ENCODE data around the gene TRAK2. TPM values are rescaled to one million over a fixed set of nuclear protein-coding genes. Genes with fewer than 3 reads are reported as not detected.

TRAK2 gene
- total and polyA plus RNA-seq, 9 of the 15 experiments (the other 6 are each of a cell fraction or from before 2014, with no cell fraction given), result 3.4 to 10.4 (median 7.3) TPM

DNA sequence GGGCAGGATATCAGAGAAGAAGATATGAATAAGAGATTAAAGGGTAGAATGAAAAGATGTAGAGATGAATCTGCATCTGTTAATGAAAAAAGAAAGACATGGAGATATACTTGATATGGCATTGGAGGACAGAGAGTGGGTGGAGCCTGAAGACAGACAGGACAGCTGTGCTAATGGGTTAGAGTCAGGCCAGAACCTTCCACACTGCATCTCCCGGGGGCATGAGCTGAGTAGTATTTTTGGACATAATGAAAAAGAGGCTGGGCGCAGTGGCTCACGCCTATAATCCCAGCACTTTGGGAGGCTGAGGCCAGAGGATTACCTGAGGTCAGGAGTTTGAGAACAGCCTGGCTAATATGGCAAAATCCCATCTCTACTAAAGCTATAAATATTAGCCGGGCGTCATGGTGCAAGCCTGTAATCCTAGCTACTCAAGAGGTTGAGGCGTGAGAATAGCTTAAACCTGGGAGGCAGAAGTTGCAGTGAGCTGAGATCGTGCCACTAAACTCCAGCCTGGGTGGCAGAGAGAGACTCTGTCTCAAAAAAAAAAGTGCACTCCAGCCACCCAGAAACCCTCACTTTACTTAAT, 105.5 kb downstream of the TRAK2 start (continued):
- TF ChIP-seq, protein P1, sequence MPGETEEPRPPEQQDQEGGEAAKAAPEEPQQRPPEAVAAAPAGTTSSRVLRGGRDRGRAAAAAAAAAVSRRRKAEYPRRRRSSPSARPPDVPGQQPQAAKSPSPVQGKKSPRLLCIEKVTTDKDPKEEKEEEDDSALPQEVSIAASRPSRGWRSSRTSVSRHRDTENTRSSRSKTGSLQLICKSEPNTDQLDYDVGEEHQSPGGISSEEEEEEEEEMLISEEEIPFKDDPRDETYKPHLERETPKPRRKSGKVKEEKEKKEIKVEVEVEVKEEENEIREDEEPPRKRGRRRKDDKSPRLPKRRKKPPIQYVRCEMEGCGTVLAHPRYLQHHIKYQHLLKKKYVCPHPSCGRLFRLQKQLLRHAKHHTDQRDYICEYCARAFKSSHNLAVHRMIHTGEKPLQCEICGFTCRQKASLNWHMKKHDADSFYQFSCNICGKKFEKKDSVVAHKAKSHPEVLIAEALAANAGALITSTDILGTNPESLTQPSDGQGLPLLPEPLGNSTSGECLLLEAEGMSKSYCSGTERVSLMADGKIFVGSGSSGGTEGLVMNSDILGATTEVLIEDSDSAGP (CRISPR knock-in tag; IDR thresholded peaks at IDR 0.05), result no peak
- no peak for TF ChIP-seq ZNF140 (CRISPR knock-in tag; IDR thresholded peaks at IDR 0.05)
- TF ChIP-seq TBP (optimal IDR thresholded peaks at IDR 0.05; ENCODE audit: low read depth, low read length), result no peak
- TF ChIP-seq CHD2 (IDR thresholded peaks at IDR 0.05; ENCODE audit: low read depth, low read length), result no peak

DNA sequence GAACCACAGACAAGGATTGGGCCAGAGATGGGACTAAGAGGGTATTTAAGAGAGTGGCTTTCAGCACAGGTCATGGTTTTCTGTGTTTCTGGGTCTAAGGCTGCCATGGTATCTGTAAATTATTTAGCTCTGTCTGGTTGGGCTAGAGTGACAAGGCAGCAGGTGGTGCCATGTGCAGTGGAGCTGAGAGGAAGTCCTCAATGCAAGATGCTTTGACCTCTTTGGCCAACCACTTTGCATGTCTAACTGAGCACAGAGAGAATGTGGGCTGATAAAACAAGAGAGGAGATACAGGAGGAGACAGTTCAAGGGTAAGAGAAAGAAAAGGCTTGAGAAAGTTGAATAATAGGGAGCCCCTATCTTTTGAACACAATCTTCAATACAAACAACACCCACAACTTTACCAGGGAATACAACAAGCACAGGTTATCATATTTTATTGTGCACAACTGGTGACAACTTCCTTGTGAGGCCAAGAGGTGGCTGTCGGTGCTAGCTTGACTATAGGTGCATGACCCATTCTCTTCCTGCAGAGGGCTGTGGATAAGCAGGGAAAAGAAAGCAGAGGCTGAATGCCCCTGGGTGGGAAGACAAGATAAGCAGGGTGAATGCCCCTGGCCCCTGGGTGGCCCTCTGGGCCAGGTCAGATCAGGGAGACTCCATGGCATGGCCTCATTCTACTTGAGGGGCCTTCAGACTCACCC, 106.4 kb downstream of the TRAK2 start:
- no TSS peak for BruUV-seq (replicated peaks)
- Histone ChIP-seq H3K4me1 (replicated peaks in 1 of 2; ENCODE audit: control insufficient read depth in 2 of 2, insufficient read depth in 2 of 2, low read length in 2 of 2) (no peaks in the 10 kb centered on the region; a peak in 1 of 5 replicates), H3K4me2 (ENCODE audit: insufficient read depth, low read length) (no peak overlapping the region), H2AFZ (ENCODE audit: low read depth, low read length) (no peak overlapping the region), H3K36me3 (ENCODE audit: control insufficient read depth, insufficient read depth, low read length) (no peaks in the 10 kb centered on the region), H3K27ac (ENCODE audit: extremely low read depth, low read depth, low read length) (no peak overlapping the region), H4K20me1 (replicated peaks; ENCODE audit: control insufficient read depth, insufficient read depth, low read length) (no peaks in the 10 kb centered on the region), H3K9me1 (ENCODE audit: control insufficient read depth, insufficient read depth, low read length) (no peaks in the 10 kb centered on the region), H3K4me3 (no peak overlapping the region), H3K9ac (ENCODE audit: insufficient read depth in 1 of 2, low read depth in 2 of 2, low read length in 2 of 2) (no peak overlapping the region), H3K27me3 (ENCODE audit: control insufficient read depth in 2 of 2, insufficient read depth in 2 of 2, low read length in 2 of 2) (no peaks in the 10 kb centered on the region), H3K9me3 (replicated peaks; ENCODE audit: control insufficient read depth, insufficient read depth, low read depth, low read length) (no peaks in the 10 kb centered on the region), H3K79me2 (ENCODE audit: control insufficient read depth, insufficient read depth, low read length) (no peaks in the 10 kb centered on the region)
- DNase-seq (ENCODE audit: extremely low read depth in 1 of 4, low spot score in 3 of 4) (peak; percentile 17 to 58 (median 35)), ATAC-seq (peak; percentile 96), FAIRE-seq (peak; percentile 40)
- ChIA-PET POLR2A (interaction anchor here (1.2 kb wide), 1 partner anchor 12 kb away, joined by 5 read pairs; the partner anchor contains the start of gene FLACC1), CTCF (ENCODE audit: low intra/inter-chr PET ratio) (interaction anchor here (0.7 kb wide), 1 partner anchor 335 kb away, joined by 3 read pairs; no protein-coding TSS in a partner anchor)
- intact Hi-C loops (cut with micrococcal nuclease), result loop anchor here (5.0 kb wide), 1 partner anchor 108 kb away; no protein-coding TSS in a partner anchor
- in situ Hi-C loops (cut with MboI), result no loop called here
- 0% methylated on average over 1 of the region's 1 CpG for WGBS (ENCODE audit: insufficient coverage, low coverage, missing lambda C conversion rate)
- TF ChIP-seq, protein P2, sequence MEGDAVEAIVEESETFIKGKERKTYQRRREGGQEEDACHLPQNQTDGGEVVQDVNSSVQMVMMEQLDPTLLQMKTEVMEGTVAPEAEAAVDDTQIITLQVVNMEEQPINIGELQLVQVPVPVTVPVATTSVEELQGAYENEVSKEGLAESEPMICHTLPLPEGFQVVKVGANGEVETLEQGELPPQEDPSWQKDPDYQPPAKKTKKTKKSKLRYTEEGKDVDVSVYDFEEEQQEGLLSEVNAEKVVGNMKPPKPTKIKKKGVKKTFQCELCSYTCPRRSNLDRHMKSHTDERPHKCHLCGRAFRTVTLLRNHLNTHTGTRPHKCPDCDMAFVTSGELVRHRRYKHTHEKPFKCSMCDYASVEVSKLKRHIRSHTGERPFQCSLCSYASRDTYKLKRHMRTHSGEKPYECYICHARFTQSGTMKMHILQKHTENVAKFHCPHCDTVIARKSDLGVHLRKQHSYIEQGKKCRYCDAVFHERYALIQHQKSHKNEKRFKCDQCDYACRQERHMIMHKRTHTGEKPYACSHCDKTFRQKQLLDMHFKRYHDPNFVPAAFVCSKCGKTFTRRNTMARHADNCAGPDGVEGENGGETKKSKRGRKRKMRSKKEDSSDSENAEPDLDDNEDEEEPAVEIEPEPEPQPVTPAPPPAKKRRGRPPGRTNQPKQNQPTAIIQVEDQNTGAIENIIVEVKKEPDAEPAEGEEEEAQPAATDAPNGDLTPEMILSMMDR (IDR thresholded peaks at IDR 0.05 in 2 of 3, conservative IDR thresholded peaks at IDR 0.05 in 1 of 3; ENCODE audit: insufficient read depth in 2 of 3, low read depth in 1 of 3, low read length in 3 of 3), result peak; percentile 59 to 98 (median 83)
- no peak for TF ChIP-seq FOXA3 (CRISPR knock-in tag; conservative IDR thresholded peaks at IDR 0.05 in 1 of 2, IDR thresholded peaks at IDR 0.05 in 1 of 2)

Data from K562 (cell line).